Measurements from ENCODE around the gene SP6. TPM values are rescaled to one million over a fixed set of nuclear protein-coding genes. Genes with fewer than 3 reads are reported as not detected.

SP6 gene
- total and polyA plus RNA-seq, 2 of the 8 experiments (the other 6 are each of a cell fraction or from before 2014, with no cell fraction given) = 1.2 to 1.5 TPM

- TF ChIP-seq CHD7 (IDR thresholded peaks at IDR 0.05; ENCODE audit: insufficient replicate concordance, low read length) (no peak), NANOG (IDR thresholded peaks at IDR 0.05; ENCODE audit: insufficient read depth, low read depth, low read length, poor library complexity, severe bottlenecking) (no peak)
Observed at GRCh38 chr17:47855737-47856136, 4.8 kb upstream of the SP6 start (continued).

Measured in H1 (cell line).